ENCODE measurements around the gene ZC3H12D. TPM values are rescaled to one million over a fixed set of nuclear protein-coding genes. Genes with fewer than 3 reads are reported as not detected.

ZC3H12D gene
- total and polyA plus RNA-seq, 7 donors = 0.71 to 9.2 (median 3.6) TPM

- no peaks in the 10 kb centered on the region for H3K27me3 ChIP-seq
- peaks cover 0 to under 1% (median 0%) of the 10 kb centered on the region in 4 donors for H3K4me1 ChIP-seq
- H3K9me3 ChIP-seq = no peaks in the 10 kb centered on the region
- no peak for DNase-seq
- no peak for TF ChIP-seq CTCF (IDR thresholded peaks at IDR 0.05)
- no peak for TF ChIP-seq POLR2A (IDR thresholded peaks at IDR 0.05)
- no peak for TF ChIP-seq POLR2AphosphoS5 (IDR thresholded peaks at IDR 0.05)
- TF ChIP-seq EP300 (IDR thresholded peaks at IDR 0.05) = no peak
- H3K36me3 ChIP-seq = no peaks in the 10 kb centered on the region
- H3K4me3 ChIP-seq = no peak overlapping the region
- WGBS, 2 donors = 21 to 72% methylated on average over 7 of the region's 7 CpGs
- intact Hi-C loops (cut with DNase I) = no loop called here
- no peak overlapping the region for H3K27ac ChIP-seq
Measured at GRCh38 chr6:149493761-149494320, 9.0 kb upstream of the ZC3H12D start.

- Histone ChIP-seq H3K4me1 (no peaks in the 10 kb centered on the region), H3K27ac (no peak overlapping the region), H3K27me3 (no peaks in the 10 kb centered on the region), H3K36me3 (no peaks in the 10 kb centered on the region), H3K9me3 (no peaks in the 10 kb centered on the region), H3K4me3 (no peak overlapping the region)
- DNase-seq = no peak
- intact Hi-C loops (cut with DNase I) = no loop called here
- WGBS, 2 donors = 87 to 88% methylated on average over 4 of the region's 4 CpGs
- TF ChIP-seq POLR2AphosphoS5 (IDR thresholded peaks at IDR 0.05) = no peak
- TF ChIP-seq POLR2A (IDR thresholded peaks at IDR 0.05) = no peak
- TF ChIP-seq CTCF (IDR thresholded peaks at IDR 0.05) = no peak
- TF ChIP-seq EP300 (IDR thresholded peaks at IDR 0.05) = no peak
Measured at GRCh38 chr6:149492798-149493343, 8.1 kb upstream of the ZC3H12D start.

GRCh38 chr6:149489967-149490366, 5.2 kb upstream of the ZC3H12D start:
- 92 to 94% methylated on average over 4 of the region's 4 CpGs for WGBS, 2 donors
- intact Hi-C loops (cut with DNase I) = no loop called here
- no peak for DNase-seq
- H3K27ac ChIP-seq = no peak overlapping the region
- TF ChIP-seq EP300 (IDR thresholded peaks at IDR 0.05) (no peak), POLR2AphosphoS5 (IDR thresholded peaks at IDR 0.05) (no peak), CTCF (IDR thresholded peaks at IDR 0.05) (no peak), POLR2A (IDR thresholded peaks at IDR 0.05) (no peak)
- H3K36me3 ChIP-seq = no peaks in the 10 kb centered on the region
- H3K4me3 ChIP-seq = no peak overlapping the region
- H3K27me3 ChIP-seq = no peaks in the 10 kb centered on the region
- no peaks in the 10 kb centered on the region for H3K4me1 ChIP-seq
- no peaks in the 10 kb centered on the region for H3K9me3 ChIP-seq

GRCh38 chr6:149488815-149489214, 4.0 kb upstream of the ZC3H12D start:
- TF ChIP-seq POLR2A (IDR thresholded peaks at IDR 0.05) = no peak
- no peak for TF ChIP-seq POLR2AphosphoS5 (IDR thresholded peaks at IDR 0.05)
- no peak for TF ChIP-seq CTCF (IDR thresholded peaks at IDR 0.05)
- TF ChIP-seq EP300 (IDR thresholded peaks at IDR 0.05) = no peak
- H3K27me3 ChIP-seq = no peaks in the 10 kb centered on the region
- WGBS, 2 donors = 9 to 52% methylated on average over 3 of the region's 3 CpGs
- H3K4me3 ChIP-seq = no peak overlapping the region
- no peaks in the 10 kb centered on the region for H3K4me1 ChIP-seq
- H3K9me3 ChIP-seq = no peaks in the 10 kb centered on the region
- intact Hi-C loops (cut with DNase I) = no loop called here
- H3K36me3 ChIP-seq = no peaks in the 10 kb centered on the region
- no peak for DNase-seq
- no peak overlapping the region for H3K27ac ChIP-seq

GRCh38 chr6:149487316-149487715, 2.5 kb upstream of the ZC3H12D start:
- H3K4me1 ChIP-seq = peaks cover 0 to 5% (median 0%) of the 10 kb centered on the region in 4 donors
- no peak for DNase-seq
- H3K27me3 ChIP-seq = no peaks in the 10 kb centered on the region
- intact Hi-C loops (cut with DNase I) = no loop called here
- WGBS, 2 donors = 93 to 96% methylated on average over 4 of the region's 4 CpGs
- H3K27ac ChIP-seq = no peak overlapping the region
- no peak overlapping the region for H3K4me3 ChIP-seq
- H3K36me3 ChIP-seq = no peaks in the 10 kb centered on the region
- TF ChIP-seq CTCF (IDR thresholded peaks at IDR 0.05) (no peak), EP300 (IDR thresholded peaks at IDR 0.05) (no peak), POLR2A (IDR thresholded peaks at IDR 0.05) (no peak), POLR2AphosphoS5 (IDR thresholded peaks at IDR 0.05) (no peak)
- no peaks in the 10 kb centered on the region for H3K9me3 ChIP-seq

Measured in sigmoid colon (tissue), 7 donors.